Tongue (tissue), 2 donors: ENCODE results near the gene CYP4V2. TPM values are rescaled to one million over a fixed set of nuclear protein-coding genes. Genes with fewer than 3 reads are reported as not detected.
A peak's percentile ranks its signal among the peaks of the same experiment; 100 is the strongest.

Source experiments
- DNase-seq: peaks from one replicate; pipeline ENCODE4 v3.0.0-alpha.2; 2015
- total RNA-seq: library from RNA; depleted of rRNA; stranded (reverse); fragments of >200 nt; gene quantifications from one replicate; pipeline ENCODE4 v1.2.3, GENCODE V29; 2014

Gene CYP4V2
- total RNA-seq, 1 donor from 2014 or later = 10.4 TPM

GRCh38 chr4:186189656-186190055, 1.7 kb upstream of the CYP4V2 start:
- no peak for DNase-seq

- no peak for DNase-seq
Measured at GRCh38 chr4:186190581-186191199, 677 bp upstream of the CYP4V2 start.

- peak; percentile 69 for DNase-seq
Measured at GRCh38 chr4:186192066-186192612, 772 bp downstream of the CYP4V2 start.

GRCh38 chr4:186193851-186194250, 2.5 kb downstream of the CYP4V2 start:
- no peak for DNase-seq

GRCh38 chr4:186196063-186196462, 4.7 kb downstream of the CYP4V2 start:
- DNase-seq = no peak

GRCh38 chr4:186200516-186200915, 9.1 kb downstream of the CYP4V2 start:
- no peak for DNase-seq

GRCh38 chr4:186201010-186201409, 9.6 kb downstream of the CYP4V2 start:
- DNase-seq = no peak

- DNase-seq = peak; percentile 25
Measured at GRCh38 chr4:186201535-186202230, 10.3 kb downstream of the CYP4V2 start.

- DNase-seq = no peak
Measured at GRCh38 chr4:186202490-186203140, 11.2 kb downstream of the CYP4V2 start.

- no peak for DNase-seq
Measured at GRCh38 chr4:186203406-186203805, 12.0 kb downstream of the CYP4V2 start.

GRCh38 chr4:186204103-186204559, 12.8 kb downstream of the CYP4V2 start:
- DNase-seq = peak; percentile 69

- no peak for DNase-seq
Measured at GRCh38 chr4:186204686-186205085, 13.3 kb downstream of the CYP4V2 start.

- DNase-seq = no peak
Measured at GRCh38 chr4:186205156-186205555, 13.8 kb downstream of the CYP4V2 start.

- peak; percentile 21 for DNase-seq
Measured at GRCh38 chr4:186216465-186217024, 25.2 kb downstream of the CYP4V2 start.

- no peak for DNase-seq
Measured at GRCh38 chr4:186217733-186218293, 26.4 kb downstream of the CYP4V2 start.

GRCh38 chr4:186221624-186222023, 30.3 kb downstream of the CYP4V2 start:
- no peak for DNase-seq

GRCh38 chr4:186225848-186226247, 34.5 kb downstream of the CYP4V2 start:
- no peak for DNase-seq

GRCh38 chr4:186226521-186227189, 35.3 kb downstream of the CYP4V2 start:
- no peak for DNase-seq

GRCh38 chr4:186227221-186227620, 35.9 kb downstream of the CYP4V2 start, which contains the start of gene KLKB1:
TSS of gene KLKB1 (plus strand) at chr4:186227507. CDS start at chr4:186228196, 689 bp downstream.
- DNase-seq = peak; percentile 43

GRCh38 chr4:186227744-186228513, 36.6 kb downstream of the CYP4V2 start:
- no peak for DNase-seq

- no peak for DNase-seq
Measured at GRCh38 chr4:186228514-186228894, 37.1 kb downstream of the CYP4V2 start.
